ENCODE results near the gene MYG1. TPM values are rescaled to one million over a fixed set of nuclear protein-coding genes. Genes with fewer than 3 reads are reported as not detected.

Gene MYG1
- total and polyA plus RNA-seq, 2 donors (not counting 3 experiments of a cell fraction or from before 2014, with no cell fraction given), result 65.5 to 65.8 TPM

- H3K9ac ChIP-seq (replicated peaks; ENCODE audit: extremely low read depth, insufficient read depth, low read length), result peak overlapping the region; percentile 77
- TF ChIP-seq CTCF (IDR thresholded peaks at IDR 0.05; ENCODE audit: extremely low read depth in 1 of 2, insufficient read depth in 1 of 2, low read depth in 1 of 2, low read length in 2 of 2) (no peak), JUN (IDR thresholded peaks at IDR 0.05; ENCODE audit: borderline replicate concordance, insufficient read depth, insufficient read length, low read depth) (no peak), POLR2A (IDR thresholded peaks at IDR 0.05; ENCODE audit: low read depth, low read length) (no peak), MAX (IDR thresholded peaks at IDR 0.05; ENCODE audit: insufficient read depth, insufficient read length) (no peak)
- H4K20me1 ChIP-seq (replicated peaks; ENCODE audit: control insufficient read depth, extremely low read depth, insufficient read depth, low read length), result no peaks in the 10 kb centered on the region
- FAIRE-seq (peak; percentile 65), DNase-seq (ENCODE audit: low read depth, low spot score) (no peak)
- H3K36me3 ChIP-seq (ENCODE audit: control insufficient read depth in 2 of 2, extremely low read depth in 1 of 2, insufficient read depth in 2 of 2, low read length in 2 of 2), result peaks cover 2 to 6% of the 10 kb centered on the region in 2 experiments
- H3K4me3 ChIP-seq (replicated peaks in 1 of 3; ENCODE audit: insufficient read depth in 1 of 3, low read depth in 1 of 3, low read length in 3 of 3), result peak overlapping the region; percentile 78 to 97 (median 84)
- H3K9me3 ChIP-seq (replicated peaks; ENCODE audit: control insufficient read depth, insufficient read depth, low read length), result no peaks in the 10 kb centered on the region
- dilution Hi-C loops (cut with MboI; ENCODE audit: extremely low pct_ligation_motif_present, low sequenced_read_pairs), result no loop called here
- peak overlapping the region; percentile 40 for H3K27ac ChIP-seq (ENCODE audit: insufficient read depth, low read depth, low read length)
- H3K4me1 ChIP-seq (ENCODE audit: control insufficient read depth, extremely low read depth, insufficient read depth, low read length), result peaks cover 14% of the 10 kb centered on the region
- H3K79me2 ChIP-seq (ENCODE audit: control insufficient read depth, insufficient read depth, low read length), result peaks cover 16% of the 10 kb centered on the region
- H2AFZ ChIP-seq (ENCODE audit: low read depth, low read length), result peak overlapping the region; percentile 95
- intact Hi-C loops (cut with micrococcal nuclease), result loop anchor here (1.0 to 2.0 kb wide), 2 partner anchors 16 to 31 kb away; partner anchors contain the start of gene ESPL1
- H3K9me1 ChIP-seq (replicated peaks; ENCODE audit: control insufficient read depth, extremely low read depth, insufficient read depth, low read length), result no peaks in the 10 kb centered on the region
- no peaks in the 10 kb centered on the region for H3K27me3 ChIP-seq (ENCODE audit: control insufficient read depth in 2 of 2, insufficient read depth in 2 of 2, low read length in 2 of 2)
- H3K4me2 ChIP-seq (ENCODE audit: insufficient read depth, low read length), result peak overlapping the region; percentile 76
- CTCF ChIA-PET, result interaction anchor here (0.6 to 3.9 kb wide), 5 partner anchors 9 to 38 kb away, joined by 3 to 54 read pairs (median 3); partner anchors contain the start of gene ESPL1
- no TSS peak for BruUV-seq (replicated peaks)
- POLR2A ChIA-PET, result interaction anchor here (0.5 kb wide), 2 partner anchors 186 to 188 kb away, joined by 6 to 7 read pairs; no protein-coding TSS in a partner anchor
Measured at GRCh38 chr12:53252349-53252916, 47.1 kb upstream of the MYG1 start.

Data from endothelial cell of umbilical vein (primary cell).